Calu3 (cell line): Measurements from ENCODE around the gene GUCY2C. TPM values are rescaled to one million over a fixed set of nuclear protein-coding genes. Genes with fewer than 3 reads are reported as not detected.
A peak's percentile ranks its signal among the peaks of the same experiment; 100 is the strongest.
"Not testable (repeated sequence)": the region's sequence is repeated elsewhere in the genome, so short reads cannot be mapped to it uniquely, and the experiment has no call there.

ENCODE experiments used
- Bru-seq: library from RNA; stranded (reverse); fragments of 400-500 nt; gene quantifications from one replicate; lab custom pipeline; 2021; lab: Mats Ljungman, UMichigan
- BruChase-seq, 2 experiments: library from RNA; stranded (reverse); fragments of 400-500 nt; gene quantifications; one replicate each; lab custom pipeline; 2021; lab: Mats Ljungman, UMichigan
- BruUV-seq: library from RNA; stranded (reverse); fragments of 400-500 nt; replicated peaks from 2 replicates; lab custom pipeline; 2021; lab: Mats Ljungman, UMichigan
- CTCF ChIA-PET: fragments of 300-600 bp; sonication (Branson Sonifier 250); formaldehyde crosslinking; loops from one replicate; lab custom pipeline; 2022; ENCODE audit warnings: antibody characterized with exemption; lab: Charles Lee
- DNase-seq: peaks from one replicate; pipeline ENCODE4 v3.0.0; 2022
- H3K27ac Mint-ChIP-seq: one replicate; pipeline ENCODE4 v1.8.0; 2022; ENCODE audit warnings: mixed read lengths; ENCODE audit not compliant: unreplicated experiment
- H3K27me3 Mint-ChIP-seq: one replicate; pipeline ENCODE4 v1.8.0; 2022; ENCODE audit warnings: mixed read lengths; ENCODE audit not compliant: unreplicated experiment
- H3K36me3 Mint-ChIP-seq: one replicate; pipeline ENCODE4 v1.8.0; 2022; ENCODE audit warnings: mild to moderate bottlenecking, moderate library complexity, mixed read lengths; ENCODE audit not compliant: insufficient read depth, unreplicated experiment
- H3K4me1 Mint-ChIP-seq: one replicate; pipeline ENCODE4 v1.8.0; 2022; ENCODE audit warnings: mild to moderate bottlenecking, low read depth, mixed read lengths; ENCODE audit not compliant: unreplicated experiment
- H3K4me3 Mint-ChIP-seq: one replicate; pipeline ENCODE4 v1.8.0; 2022; ENCODE audit warnings: mild to moderate bottlenecking, low read depth, moderate library complexity, mixed read lengths; ENCODE audit not compliant: unreplicated experiment
- H3K9me3 Mint-ChIP-seq: one replicate; pipeline ENCODE4 v1.8.0; 2022; ENCODE audit warnings: low read depth, mixed read lengths; ENCODE audit not compliant: unreplicated experiment
- intact Hi-C: fragments of 100-400 bp; cut with micrococcal nuclease; formaldehyde crosslinking; loops from one replicate; pipeline ENCODE4 v1.10.0; 2022; ENCODE audit not compliant: unreplicated experiment
- long read RNA-seq: library from polyadenylated mRNA; stranded (forward); transcript quantifications from one replicate; pipeline ENCODE4 v2.0.0, GENCODE V29; 2022
- total RNA-seq: library from RNA; stranded (reverse); gene quantifications from 2 replicates; pipeline ENCODE4 v1.2.3, GENCODE V29; 2022
- TF ChIP-seq, protein P1 (sequence below): fragments of 200-600 bp; IDR thresholded peaks from one replicate; pipeline ENCODE4 v1.8.0; 2022; ENCODE audit warnings: antibody characterized with exemption; ENCODE audit not compliant: unreplicated experiment

The GUCY2C gene
- total RNA-seq (not detected in 2 replicates), Bru-seq, nascent RNA (percentile 7 among the genes with signal in this experiment), BruChase-seq, experiment 1, labeled RNA remaining after a 6-hour chase (percentile 2 among the genes with signal in this experiment), BruChase-seq, experiment 2, labeled RNA remaining after a 2-hour chase (percentile 5 among the genes with signal in this experiment)
- long read RNA-seq, partial matches to known transcripts, result 0 of 2 reads
- long read RNA-seq, other reads (novel, unspliced or antisense), result 2 of 2 reads

- Mint-ChIP-seq H3K36me3 (no peaks in the 10 kb centered on the region), H3K27ac (no peak within 1 kb of the TSS), H3K27me3 (no peaks in the 10 kb centered on the region), H3K4me3 (no peak within 1 kb of the TSS), H3K9me3 (no peaks in the 10 kb centered on the region), H3K4me1 (no peaks in the 10 kb centered on the region)
- no TSS peak for BruUV-seq
- CTCF ChIA-PET, result no interaction called here
- intact Hi-C loops, result no loop called here
- TF ChIP-seq, protein P1, sequence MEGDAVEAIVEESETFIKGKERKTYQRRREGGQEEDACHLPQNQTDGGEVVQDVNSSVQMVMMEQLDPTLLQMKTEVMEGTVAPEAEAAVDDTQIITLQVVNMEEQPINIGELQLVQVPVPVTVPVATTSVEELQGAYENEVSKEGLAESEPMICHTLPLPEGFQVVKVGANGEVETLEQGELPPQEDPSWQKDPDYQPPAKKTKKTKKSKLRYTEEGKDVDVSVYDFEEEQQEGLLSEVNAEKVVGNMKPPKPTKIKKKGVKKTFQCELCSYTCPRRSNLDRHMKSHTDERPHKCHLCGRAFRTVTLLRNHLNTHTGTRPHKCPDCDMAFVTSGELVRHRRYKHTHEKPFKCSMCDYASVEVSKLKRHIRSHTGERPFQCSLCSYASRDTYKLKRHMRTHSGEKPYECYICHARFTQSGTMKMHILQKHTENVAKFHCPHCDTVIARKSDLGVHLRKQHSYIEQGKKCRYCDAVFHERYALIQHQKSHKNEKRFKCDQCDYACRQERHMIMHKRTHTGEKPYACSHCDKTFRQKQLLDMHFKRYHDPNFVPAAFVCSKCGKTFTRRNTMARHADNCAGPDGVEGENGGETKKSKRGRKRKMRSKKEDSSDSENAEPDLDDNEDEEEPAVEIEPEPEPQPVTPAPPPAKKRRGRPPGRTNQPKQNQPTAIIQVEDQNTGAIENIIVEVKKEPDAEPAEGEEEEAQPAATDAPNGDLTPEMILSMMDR, result no peak
- no peak for DNase-seq
Measured at GRCh38 chr12:14696265-14696741, at the start of gene GUCY2C. Gene GUCY2C (minus strand): TSS chr12:14696599. CDS start chr12:14696448, 151 bp downstream.

DNA sequence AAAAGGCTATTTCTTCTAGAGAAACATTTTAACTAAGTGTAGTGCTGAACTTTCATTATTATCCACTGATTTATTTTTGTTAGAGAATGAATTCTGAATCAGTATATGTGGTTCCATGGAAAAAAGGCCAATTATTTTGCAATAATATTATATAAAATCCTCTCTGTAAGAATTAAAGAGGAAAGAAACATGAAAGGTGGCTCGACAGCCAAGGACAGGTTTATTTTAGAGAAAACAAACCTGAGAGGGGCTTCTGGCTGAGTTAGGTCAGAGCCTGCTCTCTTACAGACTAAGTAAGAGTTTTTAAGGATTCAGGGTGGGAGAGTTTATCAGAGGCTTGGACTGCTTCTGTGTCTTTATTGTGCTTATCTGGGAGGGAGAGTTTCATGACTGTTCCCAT, 46.7 kb upstream of the GUCY2C start:
- no TSS peak for BruUV-seq
- intact Hi-C loops, result no loop called here
- Mint-ChIP-seq H3K36me3 (no peaks in the 10 kb centered on the region), H3K9me3 (peaks cover 18% of the 10 kb centered on the region), H3K27me3 (no peaks in the 10 kb centered on the region), H3K4me1 (no peaks in the 10 kb centered on the region), H3K4me3 (no peak overlapping the region), H3K27ac (no peak overlapping the region)
- TF ChIP-seq, protein P1, result no peak
- CTCF ChIA-PET, result no interaction called here
- DNase-seq, result no peak

DNA sequence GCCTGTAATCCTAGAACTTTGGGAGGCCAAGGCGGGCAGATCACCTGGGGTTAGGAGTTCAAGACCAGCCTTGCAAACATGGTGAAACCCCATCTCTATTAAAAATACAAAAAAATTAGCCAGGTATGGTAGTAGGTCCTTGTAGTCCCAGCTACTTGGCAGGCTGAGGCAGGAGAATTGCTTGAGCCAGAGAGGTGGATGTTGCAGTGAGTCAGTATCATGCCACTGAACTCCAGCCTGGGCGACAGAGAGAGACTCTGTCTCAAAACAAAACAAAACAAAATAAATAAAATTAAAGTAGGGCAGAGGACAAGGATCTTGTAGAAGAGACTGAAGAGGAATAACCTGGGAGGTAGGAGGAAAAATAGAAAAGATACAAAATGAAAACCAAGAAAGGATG, 45.5 kb upstream of the GUCY2C start:
- Mint-ChIP-seq H3K4me3 (no peak overlapping the region), H3K9me3 (peaks cover 18% of the 10 kb centered on the region), H3K4me1 (no peaks in the 10 kb centered on the region), H3K27me3 (no peaks in the 10 kb centered on the region), H3K36me3 (no peaks in the 10 kb centered on the region), H3K27ac (no peak overlapping the region)
- DNase-seq, result no peak
- BruUV-seq, result no TSS peak
- intact Hi-C loops, result no loop called here
- TF ChIP-seq, protein P1, result no peak
- CTCF ChIA-PET, result no interaction called here

DNA sequence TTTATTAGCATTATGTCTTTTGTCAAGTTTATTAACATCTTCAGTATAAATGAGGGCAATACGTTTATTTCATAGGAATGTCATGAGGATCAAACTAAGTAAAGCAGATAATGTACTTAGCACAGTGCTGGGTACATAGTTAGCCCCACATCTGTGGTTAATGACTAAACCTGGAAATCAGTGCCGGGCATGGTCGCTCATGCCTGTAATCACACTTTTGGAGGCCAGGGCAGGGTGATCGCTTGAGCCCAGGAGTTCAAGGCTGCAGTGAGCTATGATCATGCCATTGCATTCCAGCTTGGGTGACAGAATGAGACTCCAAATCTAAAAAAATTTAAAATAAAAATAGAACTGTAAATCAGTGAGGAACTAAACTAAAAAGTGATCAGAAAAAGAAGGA, 44.8 kb upstream of the GUCY2C start:
- H3K4me1 Mint-ChIP-seq, result no peaks in the 10 kb centered on the region
- BruUV-seq, result no TSS peak

DNA sequence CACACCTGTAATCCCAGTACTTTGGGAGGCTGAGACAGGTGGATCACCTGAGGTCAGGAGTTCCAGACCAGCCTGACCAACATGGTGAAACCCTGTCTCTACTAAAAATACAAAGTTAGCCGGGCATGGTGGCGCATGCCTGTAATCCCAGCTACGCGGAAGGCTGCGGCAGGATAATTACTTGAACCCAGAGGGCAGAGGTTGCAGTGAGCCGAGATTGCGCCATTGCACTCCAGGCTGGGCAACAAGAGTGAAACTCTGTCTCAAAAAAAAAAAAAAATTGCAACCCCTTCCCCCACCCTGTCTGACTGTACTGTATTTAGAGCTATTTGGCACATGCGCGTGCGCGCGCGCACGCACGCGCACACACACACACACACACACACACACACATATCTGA, 40.0 kb upstream of the GUCY2C start:
- DNase-seq, H3K27me3 Mint-ChIP-seq, H3K4me3 Mint-ChIP-seq, H3K36me3 Mint-ChIP-seq, BruUV-seq, CTCF ChIA-PET, H3K27ac Mint-ChIP-seq, H3K9me3 Mint-ChIP-seq, intact Hi-C loops, H3K4me1 Mint-ChIP-seq: not testable (repeated sequence)

More for the DNA sequence above, 44.8 kb upstream of the GUCY2C start:
- TF ChIP-seq, protein P1, result no peak
- CTCF ChIA-PET, result no interaction called here
- Mint-ChIP-seq H3K27ac (no peak overlapping the region), H3K4me3 (no peak overlapping the region), H3K9me3 (peaks cover 18% of the 10 kb centered on the region), H3K27me3 (no peaks in the 10 kb centered on the region), H3K36me3 (no peaks in the 10 kb centered on the region)
- DNase-seq, result no peak
- intact Hi-C loops, result no loop called here
